Measurements from ENCODE around the gene SIM2.

DNA sequence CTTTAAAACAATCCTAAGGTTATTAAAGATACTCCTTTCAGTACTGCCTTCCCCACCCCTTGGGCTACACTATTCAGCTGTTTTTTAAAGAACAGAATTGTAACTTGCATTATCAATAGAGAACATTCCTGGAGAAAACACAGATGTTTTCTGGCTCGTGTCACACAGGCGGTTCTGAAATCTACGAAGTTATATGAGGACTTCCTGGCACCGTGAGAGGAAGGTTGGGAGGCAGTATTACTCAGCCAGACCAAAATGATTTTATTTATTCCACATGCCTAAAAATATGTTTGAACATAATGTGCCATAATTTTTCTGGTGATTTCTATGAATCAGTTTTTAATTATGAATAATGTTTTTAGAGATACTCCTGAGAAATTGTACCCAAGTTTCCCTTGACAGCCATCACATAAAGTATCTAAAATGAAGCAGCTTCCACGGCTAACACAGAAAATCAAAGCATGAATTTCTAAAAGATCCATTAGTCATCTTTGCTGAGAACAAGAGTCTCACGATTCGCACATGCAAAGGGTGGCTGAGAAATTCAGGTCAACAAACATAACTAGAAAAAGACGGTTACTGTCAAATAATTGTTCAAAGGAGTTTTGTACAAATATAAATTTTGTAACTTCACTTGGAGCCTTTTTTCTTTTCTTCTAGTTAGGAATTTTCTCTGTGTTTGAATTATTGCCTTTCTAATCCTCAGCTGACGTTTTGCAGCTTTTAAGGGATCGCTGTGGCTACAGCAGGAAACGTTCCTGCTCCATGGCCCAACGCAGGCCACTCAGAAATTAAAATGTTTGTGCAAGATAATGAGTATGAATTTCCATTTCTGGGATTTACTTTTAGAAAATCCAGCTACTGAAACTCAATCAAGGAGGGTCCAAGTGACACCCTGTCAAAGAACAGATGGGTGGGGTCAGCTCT is 8.0 kb upstream of the SIM2 start:
- TF ChIP-seq, protein P1, sequence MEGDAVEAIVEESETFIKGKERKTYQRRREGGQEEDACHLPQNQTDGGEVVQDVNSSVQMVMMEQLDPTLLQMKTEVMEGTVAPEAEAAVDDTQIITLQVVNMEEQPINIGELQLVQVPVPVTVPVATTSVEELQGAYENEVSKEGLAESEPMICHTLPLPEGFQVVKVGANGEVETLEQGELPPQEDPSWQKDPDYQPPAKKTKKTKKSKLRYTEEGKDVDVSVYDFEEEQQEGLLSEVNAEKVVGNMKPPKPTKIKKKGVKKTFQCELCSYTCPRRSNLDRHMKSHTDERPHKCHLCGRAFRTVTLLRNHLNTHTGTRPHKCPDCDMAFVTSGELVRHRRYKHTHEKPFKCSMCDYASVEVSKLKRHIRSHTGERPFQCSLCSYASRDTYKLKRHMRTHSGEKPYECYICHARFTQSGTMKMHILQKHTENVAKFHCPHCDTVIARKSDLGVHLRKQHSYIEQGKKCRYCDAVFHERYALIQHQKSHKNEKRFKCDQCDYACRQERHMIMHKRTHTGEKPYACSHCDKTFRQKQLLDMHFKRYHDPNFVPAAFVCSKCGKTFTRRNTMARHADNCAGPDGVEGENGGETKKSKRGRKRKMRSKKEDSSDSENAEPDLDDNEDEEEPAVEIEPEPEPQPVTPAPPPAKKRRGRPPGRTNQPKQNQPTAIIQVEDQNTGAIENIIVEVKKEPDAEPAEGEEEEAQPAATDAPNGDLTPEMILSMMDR (IDR thresholded peaks at IDR 0.05): no peak
- TF ChIP-seq POLR2A (IDR thresholded peaks at IDR 0.05) (no peak), POLR2AphosphoS5 (IDR thresholded peaks at IDR 0.05) (no peak)

Measured in suprapubic skin (tissue), 4 donors.